ENCODE results near the gene SLIT3. TPM values are rescaled to one million over a fixed set of nuclear protein-coding genes. Genes with fewer than 3 reads are reported as not detected.

The SLIT3 gene
- total RNA-seq, 3 donors from 2014 or later: 30.7 to 103 (median 54.1) TPM

- H3K9me3 ChIP-seq: no peaks in the 10 kb centered on the region
- no peak for DNase-seq (ENCODE audit: low spot score in 2 of 2)
- no peaks in the 10 kb centered on the region for H3K36me3 ChIP-seq
- no peak overlapping the region for H3K4me3 ChIP-seq
- TF ChIP-seq CTCF (IDR thresholded peaks at IDR 0.05) (no peak), POLR2AphosphoS5 (IDR thresholded peaks at IDR 0.05) (no peak), POLR2A (IDR thresholded peaks at IDR 0.05) (no peak)
- H3K27me3 ChIP-seq: no peaks in the 10 kb centered on the region
- H3K4me1 ChIP-seq: no peaks in the 10 kb centered on the region
- intact Hi-C loops (cut with DNase I; ENCODE audit: low total_unique reads): no loop called here
- H3K27ac ChIP-seq: no peak overlapping the region
Observed at GRCh38 chr5:169244812-169245211, 56.1 kb downstream of the SLIT3 start.

GRCh38 chr5:169243651-169244422 is 57.1 kb downstream of the SLIT3 start:
- Histone ChIP-seq H3K27ac (no peak overlapping the region), H3K9me3 (no peaks in the 10 kb centered on the region), H3K36me3 (no peaks in the 10 kb centered on the region), H3K4me1 (no peaks in the 10 kb centered on the region), H3K4me3 (no peak overlapping the region), H3K27me3 (no peaks in the 10 kb centered on the region)
- TF ChIP-seq POLR2AphosphoS5 (IDR thresholded peaks at IDR 0.05) (no peak), CTCF (IDR thresholded peaks at IDR 0.05) (no peak), POLR2A (IDR thresholded peaks at IDR 0.05) (no peak)
- DNase-seq (ENCODE audit: low spot score in 2 of 2): no peak
- intact Hi-C loops (cut with DNase I; ENCODE audit: low total_unique reads): no loop called here

- no peaks in the 10 kb centered on the region for H3K9me3 ChIP-seq
- no peaks in the 10 kb centered on the region for H3K4me1 ChIP-seq
- TF ChIP-seq POLR2AphosphoS5 (IDR thresholded peaks at IDR 0.05) (no peak), CTCF (IDR thresholded peaks at IDR 0.05) (no peak)
- no peaks in the 10 kb centered on the region for H3K36me3 ChIP-seq
- intact Hi-C loops (cut with DNase I; ENCODE audit: low total_unique reads): no loop called here
- no peak for DNase-seq (ENCODE audit: low spot score in 2 of 2)
- no peak overlapping the region for H3K27ac ChIP-seq
- no peak overlapping the region for H3K4me3 ChIP-seq
- no peaks in the 10 kb centered on the region for H3K27me3 ChIP-seq
Observed at GRCh38 chr5:169242849-169243186, 58.1 kb downstream of the SLIT3 start.

- Histone ChIP-seq H3K27me3 (no peaks in the 10 kb centered on the region), H3K4me1 (no peaks in the 10 kb centered on the region), H3K36me3 (no peaks in the 10 kb centered on the region), H3K4me3 (no peak overlapping the region), H3K9me3 (no peaks in the 10 kb centered on the region), H3K27ac (no peak overlapping the region)
- DNase-seq (ENCODE audit: low spot score in 2 of 2): no peak
- TF ChIP-seq CTCF (IDR thresholded peaks at IDR 0.05): no peak
- TF ChIP-seq POLR2A (IDR thresholded peaks at IDR 0.05): no peak
- no peak for TF ChIP-seq POLR2AphosphoS5 (IDR thresholded peaks at IDR 0.05)
- intact Hi-C loops (cut with DNase I; ENCODE audit: low total_unique reads): no loop called here
Observed at GRCh38 chr5:169242175-169242848, 58.6 kb downstream of the SLIT3 start.

DNA sequence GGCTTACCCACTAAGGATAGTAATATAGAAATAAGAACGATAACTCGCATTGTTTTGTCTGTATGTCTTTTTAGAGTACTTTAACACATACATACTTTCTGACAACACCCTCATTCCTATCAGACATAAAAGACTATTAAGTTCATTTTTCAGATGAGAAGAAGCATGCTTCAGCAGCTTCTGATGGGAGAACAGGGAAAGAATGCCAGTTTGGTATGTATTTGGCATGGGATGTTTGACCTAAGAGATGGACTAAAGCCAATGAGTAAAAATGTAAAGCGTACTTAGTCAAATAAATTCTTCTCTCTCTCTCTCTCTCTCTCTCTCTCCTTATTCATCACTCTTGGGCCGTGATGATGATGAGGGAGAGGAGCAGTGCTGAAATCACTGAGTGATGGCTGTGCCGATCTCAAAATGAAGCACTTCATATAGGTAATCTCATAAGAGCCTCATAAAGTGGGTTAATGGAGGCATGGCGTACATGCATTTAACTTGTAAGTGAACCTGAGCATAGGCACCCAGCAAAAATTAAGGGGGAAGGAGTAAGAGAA is 71.5 kb downstream of the SLIT3 start:
- H3K36me3 ChIP-seq: no peaks in the 10 kb centered on the region
- intact Hi-C loops (cut with DNase I; ENCODE audit: low total_unique reads): no loop called here

More for the DNA sequence above, 71.5 kb downstream of the SLIT3 start:
- no peak overlapping the region for H3K27ac ChIP-seq
- H3K27me3 ChIP-seq: no peaks in the 10 kb centered on the region
- H3K9me3 ChIP-seq: peaks cover 0 to 2% of the 10 kb centered on the region in 2 donors
- no peak for DNase-seq (ENCODE audit: low spot score in 2 of 2)
- no peak overlapping the region for H3K4me3 ChIP-seq
- no peak for TF ChIP-seq POLR2AphosphoS5 (IDR thresholded peaks at IDR 0.05)
- TF ChIP-seq POLR2A (IDR thresholded peaks at IDR 0.05): no peak
- no peak for TF ChIP-seq CTCF (IDR thresholded peaks at IDR 0.05)
- H3K4me1 ChIP-seq: no peaks in the 10 kb centered on the region

All from breast epithelium (tissue), 4 donors.